ENCODE results near the gene RPL9.
"Not testable (repeated sequence)": the region's sequence is repeated elsewhere in the genome, so short reads cannot be mapped to it uniquely, and the experiment has no call there.

RPL9 gene

GRCh38 chr4:39429476-39430334 lies 29.0 kb downstream of the RPL9 start:
- Histone ChIP-seq H4K20me1 (ENCODE audit: insufficient read depth, low read length) (no peaks in the 10 kb centered on the region), H3K4me2 (ENCODE audit: insufficient read depth, low read length) (no peak overlapping the region), H3K9me3 (ENCODE audit: insufficient read depth, low read length, severe bottlenecking) (no peaks in the 10 kb centered on the region), H3K36me3 (ENCODE audit: insufficient read depth, low read length) (no peaks in the 10 kb centered on the region), H3K4me3 (ENCODE audit: low read depth in 1 of 2, low read length in 2 of 2) (no peak overlapping the region), H3K27ac (ENCODE audit: low read length) (no peak overlapping the region), H3K4me1 (ENCODE audit: insufficient read depth, low read length) (no peaks in the 10 kb centered on the region), H3K9ac (ENCODE audit: low read depth, low read length) (no peak overlapping the region), H3K79me2 (ENCODE audit: insufficient read depth, low read length) (no peaks in the 10 kb centered on the region), H3K27me3 (ENCODE audit: insufficient read depth, low read length, poor library complexity) (no peaks in the 10 kb centered on the region), H2AFZ (ENCODE audit: low read depth, low read length) (no peak overlapping the region)
- TF ChIP-seq, protein P1, sequence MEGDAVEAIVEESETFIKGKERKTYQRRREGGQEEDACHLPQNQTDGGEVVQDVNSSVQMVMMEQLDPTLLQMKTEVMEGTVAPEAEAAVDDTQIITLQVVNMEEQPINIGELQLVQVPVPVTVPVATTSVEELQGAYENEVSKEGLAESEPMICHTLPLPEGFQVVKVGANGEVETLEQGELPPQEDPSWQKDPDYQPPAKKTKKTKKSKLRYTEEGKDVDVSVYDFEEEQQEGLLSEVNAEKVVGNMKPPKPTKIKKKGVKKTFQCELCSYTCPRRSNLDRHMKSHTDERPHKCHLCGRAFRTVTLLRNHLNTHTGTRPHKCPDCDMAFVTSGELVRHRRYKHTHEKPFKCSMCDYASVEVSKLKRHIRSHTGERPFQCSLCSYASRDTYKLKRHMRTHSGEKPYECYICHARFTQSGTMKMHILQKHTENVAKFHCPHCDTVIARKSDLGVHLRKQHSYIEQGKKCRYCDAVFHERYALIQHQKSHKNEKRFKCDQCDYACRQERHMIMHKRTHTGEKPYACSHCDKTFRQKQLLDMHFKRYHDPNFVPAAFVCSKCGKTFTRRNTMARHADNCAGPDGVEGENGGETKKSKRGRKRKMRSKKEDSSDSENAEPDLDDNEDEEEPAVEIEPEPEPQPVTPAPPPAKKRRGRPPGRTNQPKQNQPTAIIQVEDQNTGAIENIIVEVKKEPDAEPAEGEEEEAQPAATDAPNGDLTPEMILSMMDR (IDR thresholded peaks at IDR 0.05; ENCODE audit: borderline replicate concordance, extremely low read depth, low read length, poor library complexity, severe bottlenecking) = no peak
- TF ChIP-seq EZH2 (IDR thresholded peaks at IDR 0.05; ENCODE audit: borderline replicate concordance, low read depth, low read length, severe bottlenecking) = no peak
- ATAC-seq (ENCODE audit: insufficient read depth, low read depth) (no peak), DNase-seq (no peak)

DNA sequence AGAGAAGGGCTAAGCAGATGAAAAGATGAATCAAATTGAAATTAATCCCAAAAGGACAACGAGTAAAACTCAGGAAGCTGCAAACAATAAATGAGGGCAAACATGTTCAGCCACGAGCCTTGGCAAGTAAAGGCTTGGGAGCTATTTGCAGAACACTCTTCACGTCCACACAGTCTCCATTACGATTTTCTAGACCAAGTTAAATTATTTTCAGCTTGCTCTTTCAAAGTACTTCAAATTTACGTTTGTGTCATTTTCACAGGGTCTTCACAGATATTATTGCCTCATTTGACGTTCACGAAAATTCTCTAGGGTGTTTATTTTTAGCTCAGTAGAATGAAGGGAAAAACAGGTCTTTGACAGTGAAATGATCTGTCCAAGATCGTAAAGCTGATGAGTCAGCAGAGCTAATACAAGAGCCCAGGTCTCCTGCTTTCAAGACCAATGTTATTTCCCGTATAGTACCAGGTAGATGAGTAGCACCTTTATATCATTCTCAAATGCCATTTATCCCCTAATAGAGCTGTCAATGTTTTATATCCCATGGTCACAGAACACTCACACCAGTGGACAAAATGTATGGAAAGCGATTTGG lies 31.1 kb downstream of the RPL9 start:
- Histone ChIP-seq H4K20me1 (ENCODE audit: insufficient read depth, low read length) (no peaks in the 10 kb centered on the region), H2AFZ (ENCODE audit: low read depth, low read length) (no peak overlapping the region), H3K27me3 (ENCODE audit: insufficient read depth, low read length, poor library complexity) (no peaks in the 10 kb centered on the region), H3K4me2 (ENCODE audit: insufficient read depth, low read length) (no peak overlapping the region), H3K79me2 (ENCODE audit: insufficient read depth, low read length) (no peaks in the 10 kb centered on the region), H3K4me3 (ENCODE audit: low read depth in 1 of 2, low read length in 2 of 2) (no peak overlapping the region), H3K9me3 (ENCODE audit: insufficient read depth, low read length, severe bottlenecking) (no peaks in the 10 kb centered on the region), H3K27ac (ENCODE audit: low read length) (no peak overlapping the region), H3K9ac (ENCODE audit: low read depth, low read length) (no peak overlapping the region), H3K36me3 (ENCODE audit: insufficient read depth, low read length) (no peaks in the 10 kb centered on the region), H3K4me1 (ENCODE audit: insufficient read depth, low read length) (no peaks in the 10 kb centered on the region)
- ATAC-seq (ENCODE audit: insufficient read depth, low read depth) = no peak
- TF ChIP-seq EZH2 (IDR thresholded peaks at IDR 0.05; ENCODE audit: borderline replicate concordance, low read depth, low read length, severe bottlenecking) = no peak
- TF ChIP-seq, protein P1 (IDR thresholded peaks at IDR 0.05; ENCODE audit: borderline replicate concordance, extremely low read depth, low read length, poor library complexity, severe bottlenecking) = no peak
- DNase-seq = no peak

DNA sequence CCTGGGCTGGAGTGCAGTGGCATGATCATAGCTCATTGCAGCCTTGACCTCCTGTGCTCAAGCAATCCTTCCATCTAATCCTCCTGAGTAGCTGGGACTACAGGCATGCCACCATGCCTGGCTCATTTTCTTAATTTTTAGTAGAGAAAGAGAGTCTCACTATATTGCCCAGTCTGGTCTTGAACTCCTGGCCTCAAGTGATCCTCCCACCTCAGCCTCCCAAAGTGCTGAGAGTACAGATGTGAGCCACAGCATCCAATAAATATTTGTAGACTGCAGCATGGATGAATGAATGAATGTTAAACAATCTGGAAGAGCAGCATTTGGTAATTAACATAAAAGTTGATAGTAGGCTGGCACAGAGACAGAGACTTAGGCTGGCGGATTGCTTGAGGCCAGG lies 32.0 kb downstream of the RPL9 start:
- H2AFZ ChIP-seq (ENCODE audit: low read depth, low read length) = no peak overlapping the region
- no peaks in the 10 kb centered on the region for H3K4me1 ChIP-seq (ENCODE audit: insufficient read depth, low read length)
- no peaks in the 10 kb centered on the region for H3K27me3 ChIP-seq (ENCODE audit: insufficient read depth, low read length, poor library complexity)
- ATAC-seq (ENCODE audit: insufficient read depth, low read depth) (no peak), DNase-seq (no peak)
- TF ChIP-seq, protein P1 (IDR thresholded peaks at IDR 0.05; ENCODE audit: borderline replicate concordance, extremely low read depth, low read length, poor library complexity, severe bottlenecking) = no peak
- no peak for TF ChIP-seq EZH2 (IDR thresholded peaks at IDR 0.05; ENCODE audit: borderline replicate concordance, low read depth, low read length, severe bottlenecking)
- no peaks in the 10 kb centered on the region for H3K36me3 ChIP-seq (ENCODE audit: insufficient read depth, low read length)
- H4K20me1 ChIP-seq (ENCODE audit: insufficient read depth, low read length) = no peaks in the 10 kb centered on the region
- no peak overlapping the region for H3K9ac ChIP-seq (ENCODE audit: low read depth, low read length)
- H3K27ac ChIP-seq (ENCODE audit: low read length) = no peak overlapping the region
- H3K4me3 ChIP-seq (ENCODE audit: low read depth in 1 of 2, low read length in 2 of 2) = no peak overlapping the region
- H3K4me2 ChIP-seq (ENCODE audit: insufficient read depth, low read length) = no peak overlapping the region
- no peaks in the 10 kb centered on the region for H3K79me2 ChIP-seq (ENCODE audit: insufficient read depth, low read length)
- no peaks in the 10 kb centered on the region for H3K9me3 ChIP-seq (ENCODE audit: insufficient read depth, low read length, severe bottlenecking)

GRCh38 chr4:39425297-39425696 lies 33.4 kb downstream of the RPL9 start:
- not testable (repeated sequence) for H4K20me1 ChIP-seq (ENCODE audit: insufficient read depth, low read length); H3K27me3 ChIP-seq (ENCODE audit: insufficient read depth, low read length, poor library complexity); H3K79me2 ChIP-seq (ENCODE audit: insufficient read depth, low read length); H3K9me3 ChIP-seq (ENCODE audit: insufficient read depth, low read length, severe bottlenecking); H3K27ac ChIP-seq (ENCODE audit: low read length); H3K36me3 ChIP-seq (ENCODE audit: insufficient read depth, low read length); H3K4me2 ChIP-seq (ENCODE audit: insufficient read depth, low read length); H3K4me1 ChIP-seq (ENCODE audit: insufficient read depth, low read length); DNase-seq; ATAC-seq (ENCODE audit: insufficient read depth, low read depth); H3K9ac ChIP-seq (ENCODE audit: low read depth, low read length); H2AFZ ChIP-seq (ENCODE audit: low read depth, low read length); H3K4me3 ChIP-seq (ENCODE audit: low read depth in 1 of 2, low read length in 2 of 2)

Measured in DND-41 (cell line).